SKM-1 (cell line): ENCODE measurements around the gene SRSF2.
"Not testable (repeated sequence)": the region's sequence is repeated elsewhere in the genome, so short reads cannot be mapped to it uniquely, and the experiment has no call there.

Experiments used
- DNase-seq: peaks from one replicate; lab custom pipeline; 2025; ENCODE audit not compliant: unreplicated experiment; lab: John Stamatoyannopoulos, UW

Gene SRSF2

GRCh38 chr17:76722279-76722678 lies 14.9 kb downstream of the SRSF2 start:
- no peak for DNase-seq

- no peak for DNase-seq
Observed at GRCh38 chr17:76721463-76721862, 15.7 kb downstream of the SRSF2 start.

GRCh38 chr17:76720941-76721340 lies 16.2 kb downstream of the SRSF2 start:
- DNase-seq, result no peak

GRCh38 chr17:76720211-76720610 lies 16.9 kb downstream of the SRSF2 start:
- DNase-seq, result no peak

GRCh38 chr17:76718516-76718915 lies 18.6 kb downstream of the SRSF2 start:
- DNase-seq, result no peak

- no peak for DNase-seq
Observed at GRCh38 chr17:76716839-76717215, 20.3 kb downstream of the SRSF2 start.

- peak; percentile 93 for DNase-seq
Observed at GRCh38 chr17:76716146-76716838, 20.8 kb downstream of the SRSF2 start.

- no peak for DNase-seq
Observed at GRCh38 chr17:76715496-76715830, 21.7 kb downstream of the SRSF2 start.

GRCh38 chr17:76714822-76715495 lies 22.2 kb downstream of the SRSF2 start:
- DNase-seq, result peak; percentile 38

GRCh38 chr17:76714336-76714735 lies 22.8 kb downstream of the SRSF2 start:
- no peak for DNase-seq

- DNase-seq, result no peak
Observed at GRCh38 chr17:76713765-76714164, 23.4 kb downstream of the SRSF2 start.

- not testable (repeated sequence) for DNase-seq
Observed at GRCh38 chr17:76712321-76712720, 24.8 kb downstream of the SRSF2 start.

- DNase-seq, result no peak
Observed at GRCh38 chr17:76710863-76711611, 26.1 kb downstream of the SRSF2 start, which contains the start of gene MXRA7. TSS of gene MXRA7 (minus strand) at chr17:76710965. CDS start at chr17:76710946, 19 bp downstream.

GRCh38 chr17:76709951-76710862 lies 26.9 kb downstream of the SRSF2 start:
- DNase-seq, result not testable (repeated sequence)

GRCh38 chr17:76709077-76709950 lies 27.8 kb downstream of the SRSF2 start:
- no peak for DNase-seq

GRCh38 chr17:76707985-76708807 lies 28.9 kb downstream of the SRSF2 start:
- DNase-seq, result no peak

- DNase-seq, result no peak
Observed at GRCh38 chr17:76706817-76707216, 30.3 kb downstream of the SRSF2 start.

- DNase-seq, result no peak
Observed at GRCh38 chr17:76704805-76705204, 32.3 kb downstream of the SRSF2 start.
